ENCODE data around the gene SCAMP4. TPM values are rescaled to one million over a fixed set of nuclear protein-coding genes. Genes with fewer than 3 reads are reported as not detected.

Gene SCAMP4
- total RNA-seq, 1 experiment from 2014 or later, result 33.0 TPM

- Histone ChIP-seq H3K36me3 (no peaks in the 10 kb centered on the region), H3K4me3 (no peak overlapping the region), H3K9me3 (no peaks in the 10 kb centered on the region), H3K27me3 (no peaks in the 10 kb centered on the region)
- DNase-seq, result no peak
Observed at GRCh38 chr19:1917926-1918325, 12.7 kb downstream of the SCAMP4 start.

GRCh38 chr19:1918975-1919374, 13.8 kb downstream of the SCAMP4 start:
- Histone ChIP-seq H3K4me3 (no peak overlapping the region), H3K27me3 (no peaks in the 10 kb centered on the region), H3K36me3 (no peaks in the 10 kb centered on the region), H3K9me3 (no peaks in the 10 kb centered on the region)
- no peak for DNase-seq

- H3K9me3 ChIP-seq, result no peaks in the 10 kb centered on the region
Observed at GRCh38 chr19:1920644-1921043, 15.4 kb downstream of the SCAMP4 start.

GRCh38 chr19:1921326-1921725, 16.1 kb downstream of the SCAMP4 start:
- no peak for DNase-seq
- H3K9me3 ChIP-seq, result no peaks in the 10 kb centered on the region
- no peaks in the 10 kb centered on the region for H3K36me3 ChIP-seq
- no peak overlapping the region for H3K4me3 ChIP-seq
- no peaks in the 10 kb centered on the region for H3K27me3 ChIP-seq

More at GRCh38 chr19:1920644-1921043, 15.4 kb downstream of the SCAMP4 start:
- DNase-seq, result no peak
- no peak overlapping the region for H3K4me3 ChIP-seq
- H3K36me3 ChIP-seq, result no peaks in the 10 kb centered on the region
- H3K27me3 ChIP-seq, result no peaks in the 10 kb centered on the region

- H3K27me3 ChIP-seq, result no peaks in the 10 kb centered on the region
- H3K36me3 ChIP-seq, result no peaks in the 10 kb centered on the region
- H3K9me3 ChIP-seq, result no peaks in the 10 kb centered on the region
- H3K4me3 ChIP-seq, result no peak overlapping the region
- no peak for DNase-seq
Observed at GRCh38 chr19:1921825-1922224, 16.6 kb downstream of the SCAMP4 start.

GRCh38 chr19:1922803-1923202, 17.6 kb downstream of the SCAMP4 start:
- Histone ChIP-seq H3K36me3 (no peaks in the 10 kb centered on the region), H3K4me3 (no peak overlapping the region), H3K27me3 (no peaks in the 10 kb centered on the region), H3K9me3 (no peaks in the 10 kb centered on the region)
- DNase-seq, result no peak

- H3K36me3 ChIP-seq, result no peaks in the 10 kb centered on the region
- no peak overlapping the region for H3K4me3 ChIP-seq
- H3K9me3 ChIP-seq, result no peaks in the 10 kb centered on the region
- no peaks in the 10 kb centered on the region for H3K27me3 ChIP-seq
- no peak for DNase-seq
Observed at GRCh38 chr19:1923319-1923718, 18.1 kb downstream of the SCAMP4 start.

- no peaks in the 10 kb centered on the region for H3K27me3 ChIP-seq
- DNase-seq, result no peak
Observed at GRCh38 chr19:1924320-1924961, 19.2 kb downstream of the SCAMP4 start.

GRCh38 chr19:1925544-1925943, 20.3 kb downstream of the SCAMP4 start:
- DNase-seq, result no peak
- Histone ChIP-seq H3K36me3 (no peaks in the 10 kb centered on the region), H3K27me3 (no peaks in the 10 kb centered on the region), H3K4me3 (no peak overlapping the region), H3K9me3 (no peaks in the 10 kb centered on the region)

More at GRCh38 chr19:1924320-1924961, 19.2 kb downstream of the SCAMP4 start:
- Histone ChIP-seq H3K4me3 (no peak overlapping the region), H3K9me3 (no peaks in the 10 kb centered on the region), H3K36me3 (no peaks in the 10 kb centered on the region)

GRCh38 chr19:1929021-1929742, 24.0 kb downstream of the SCAMP4 start:
- peak; percentile 59 for DNase-seq
- Histone ChIP-seq H3K27me3 (no peaks in the 10 kb centered on the region), H3K9me3 (peaks cover 2% of the 10 kb centered on the region; the same call in 1 of the 2 replicates), H3K4me3 (no peak overlapping the region), H3K36me3 (no peaks in the 10 kb centered on the region)

GRCh38 chr19:1931445-1931844, 26.2 kb downstream of the SCAMP4 start:
- Histone ChIP-seq H3K4me3 (no peak overlapping the region), H3K9me3 (peaks cover 2% of the 10 kb centered on the region; the same call in 1 of the 2 replicates), H3K36me3 (no peaks in the 10 kb centered on the region), H3K27me3 (no peaks in the 10 kb centered on the region)
- no peak for DNase-seq

GRCh38 chr19:1932395-1932794, 27.2 kb downstream of the SCAMP4 start:
- no peaks in the 10 kb centered on the region for H3K27me3 ChIP-seq
- peaks cover 2% of the 10 kb centered on the region; the same call in 1 of the 2 replicates for H3K9me3 ChIP-seq
- H3K36me3 ChIP-seq, result no peaks in the 10 kb centered on the region
- DNase-seq, result no peak
- H3K4me3 ChIP-seq, result no peak overlapping the region

GRCh38 chr19:1933244-1933643, 28.0 kb downstream of the SCAMP4 start:
- H3K4me3 ChIP-seq, result no peak overlapping the region
- H3K36me3 ChIP-seq, result no peaks in the 10 kb centered on the region
- H3K27me3 ChIP-seq, result no peaks in the 10 kb centered on the region
- no peak for DNase-seq
- H3K9me3 ChIP-seq, result peaks cover 2% of the 10 kb centered on the region; the same call in 1 of the 2 replicates

GRCh38 chr19:1933942-1934341, 28.7 kb downstream of the SCAMP4 start:
- Histone ChIP-seq H3K9me3 (peaks cover 2% of the 10 kb centered on the region; the same call in 1 of the 2 replicates), H3K4me3 (no peak overlapping the region), H3K36me3 (no peaks in the 10 kb centered on the region), H3K27me3 (no peaks in the 10 kb centered on the region)
- no peak for DNase-seq

GRCh38 chr19:1935484-1936208, 30.4 kb downstream of the SCAMP4 start:
- Histone ChIP-seq H3K27me3 (no peaks in the 10 kb centered on the region), H3K4me3 (no peak overlapping the region), H3K9me3 (peaks cover 2% of the 10 kb centered on the region; the same call in 1 of the 2 replicates), H3K36me3 (no peaks in the 10 kb centered on the region)
- peak; percentile 27 for DNase-seq

GRCh38 chr19:1936430-1936829, 31.2 kb downstream of the SCAMP4 start:
- Histone ChIP-seq H3K9me3 (peaks cover 1% of the 10 kb centered on the region; the same call in 1 of the 2 replicates), H3K36me3 (no peaks in the 10 kb centered on the region), H3K4me3 (no peak overlapping the region), H3K27me3 (no peaks in the 10 kb centered on the region)
- DNase-seq, result no peak

- no peaks in the 10 kb centered on the region for H3K36me3 ChIP-seq
- no peaks in the 10 kb centered on the region for H3K9me3 ChIP-seq
- H3K27me3 ChIP-seq, result no peaks in the 10 kb centered on the region
- no peak overlapping the region for H3K4me3 ChIP-seq
- no peak for DNase-seq
Observed at GRCh38 chr19:1936916-1937610, 31.9 kb downstream of the SCAMP4 start.

Data from MG63 (cell line).